NT2/D1 (cell line): ENCODE results near the gene AKT3.

ENCODE experiments used
- SUZ12 ChIP-seq: IDR thresholded peaks from 2 replicates; pipeline ENCODE4 v1.6.1; 2011; ENCODE audit not compliant: insufficient read length, insufficient read depth; ENCODE audit errors: extremely low read depth
- YY1 ChIP-seq: IDR thresholded peaks from 2 replicates; pipeline ENCODE4 v1.6.1; 2011; ENCODE audit not compliant: insufficient read length, insufficient read depth
- ZNF274 ChIP-seq: IDR thresholded peaks from 2 replicates; pipeline ENCODE4 v1.6.1; 2011; ENCODE audit warnings: mild to moderate bottlenecking, low read depth, low read length

GRCh38 chr1:243729956-243730355 lies 120.1 kb downstream of the AKT3 start:
- TF ChIP-seq YY1: no peak
- TF ChIP-seq SUZ12: no peak
- TF ChIP-seq ZNF274: no peak
